Measurements from ENCODE around the gene ABCG1.

Gene ABCG1

DNA sequence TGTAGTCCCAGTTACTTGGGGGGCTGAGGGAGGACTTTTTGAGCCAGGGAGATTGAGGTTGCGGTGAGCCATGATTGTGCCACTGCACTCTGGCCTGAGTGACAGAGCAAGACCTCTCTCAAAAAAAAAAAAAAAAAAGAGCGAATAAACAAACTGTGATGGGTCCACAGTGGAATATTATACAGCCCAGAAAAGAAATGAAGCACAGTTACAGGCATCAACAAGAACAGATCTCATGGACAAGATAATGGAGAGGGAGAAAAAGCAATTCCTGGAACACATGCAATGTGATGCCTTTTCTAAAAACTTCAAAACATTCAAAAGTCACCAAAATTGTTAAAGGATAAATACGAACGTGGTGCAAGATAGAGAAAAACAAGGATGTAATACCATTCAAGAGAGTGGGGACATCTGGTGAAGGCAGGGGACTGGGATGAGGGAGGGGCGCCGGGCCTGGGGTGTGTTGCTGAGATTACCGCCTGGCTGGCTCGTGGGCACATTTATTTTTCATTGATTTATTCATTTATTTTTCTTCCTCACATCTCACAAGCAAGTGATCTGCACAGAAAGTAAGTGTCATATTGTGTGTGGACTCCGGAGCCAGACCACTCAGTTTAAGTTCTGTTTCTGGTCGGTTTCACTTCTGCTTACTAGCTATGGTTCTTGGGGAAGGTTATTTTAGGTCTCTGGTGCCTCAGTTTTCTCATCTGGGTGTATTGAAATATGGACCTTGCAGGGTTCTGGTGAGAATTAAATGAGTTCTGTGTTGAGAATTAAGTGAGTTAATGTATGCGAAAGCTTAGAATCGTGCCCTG, 30.1 kb downstream of the ABCG1 start:
- DNase-seq (ENCODE audit: extremely low read depth, insufficient read length): peak; percentile 70
- Histone ChIP-seq H3K4me3 (replicated peaks; ENCODE audit: low read depth, low read length) (no peak overlapping the region), H3K36me3 (ENCODE audit: control insufficient read depth, insufficient read depth, low read length) (no peaks in the 10 kb centered on the region), H3K27me3 (replicated peaks; ENCODE audit: control insufficient read depth, insufficient read depth, low read length) (peaks cover 3% of the 10 kb centered on the region; the same call in 1 of the 2 replicates)
- TF ChIP-seq, protein P1, sequence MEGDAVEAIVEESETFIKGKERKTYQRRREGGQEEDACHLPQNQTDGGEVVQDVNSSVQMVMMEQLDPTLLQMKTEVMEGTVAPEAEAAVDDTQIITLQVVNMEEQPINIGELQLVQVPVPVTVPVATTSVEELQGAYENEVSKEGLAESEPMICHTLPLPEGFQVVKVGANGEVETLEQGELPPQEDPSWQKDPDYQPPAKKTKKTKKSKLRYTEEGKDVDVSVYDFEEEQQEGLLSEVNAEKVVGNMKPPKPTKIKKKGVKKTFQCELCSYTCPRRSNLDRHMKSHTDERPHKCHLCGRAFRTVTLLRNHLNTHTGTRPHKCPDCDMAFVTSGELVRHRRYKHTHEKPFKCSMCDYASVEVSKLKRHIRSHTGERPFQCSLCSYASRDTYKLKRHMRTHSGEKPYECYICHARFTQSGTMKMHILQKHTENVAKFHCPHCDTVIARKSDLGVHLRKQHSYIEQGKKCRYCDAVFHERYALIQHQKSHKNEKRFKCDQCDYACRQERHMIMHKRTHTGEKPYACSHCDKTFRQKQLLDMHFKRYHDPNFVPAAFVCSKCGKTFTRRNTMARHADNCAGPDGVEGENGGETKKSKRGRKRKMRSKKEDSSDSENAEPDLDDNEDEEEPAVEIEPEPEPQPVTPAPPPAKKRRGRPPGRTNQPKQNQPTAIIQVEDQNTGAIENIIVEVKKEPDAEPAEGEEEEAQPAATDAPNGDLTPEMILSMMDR (IDR thresholded peaks at IDR 0.05; ENCODE audit: insufficient read depth, low read length, poor library complexity, severe bottlenecking): no peak

DNA sequence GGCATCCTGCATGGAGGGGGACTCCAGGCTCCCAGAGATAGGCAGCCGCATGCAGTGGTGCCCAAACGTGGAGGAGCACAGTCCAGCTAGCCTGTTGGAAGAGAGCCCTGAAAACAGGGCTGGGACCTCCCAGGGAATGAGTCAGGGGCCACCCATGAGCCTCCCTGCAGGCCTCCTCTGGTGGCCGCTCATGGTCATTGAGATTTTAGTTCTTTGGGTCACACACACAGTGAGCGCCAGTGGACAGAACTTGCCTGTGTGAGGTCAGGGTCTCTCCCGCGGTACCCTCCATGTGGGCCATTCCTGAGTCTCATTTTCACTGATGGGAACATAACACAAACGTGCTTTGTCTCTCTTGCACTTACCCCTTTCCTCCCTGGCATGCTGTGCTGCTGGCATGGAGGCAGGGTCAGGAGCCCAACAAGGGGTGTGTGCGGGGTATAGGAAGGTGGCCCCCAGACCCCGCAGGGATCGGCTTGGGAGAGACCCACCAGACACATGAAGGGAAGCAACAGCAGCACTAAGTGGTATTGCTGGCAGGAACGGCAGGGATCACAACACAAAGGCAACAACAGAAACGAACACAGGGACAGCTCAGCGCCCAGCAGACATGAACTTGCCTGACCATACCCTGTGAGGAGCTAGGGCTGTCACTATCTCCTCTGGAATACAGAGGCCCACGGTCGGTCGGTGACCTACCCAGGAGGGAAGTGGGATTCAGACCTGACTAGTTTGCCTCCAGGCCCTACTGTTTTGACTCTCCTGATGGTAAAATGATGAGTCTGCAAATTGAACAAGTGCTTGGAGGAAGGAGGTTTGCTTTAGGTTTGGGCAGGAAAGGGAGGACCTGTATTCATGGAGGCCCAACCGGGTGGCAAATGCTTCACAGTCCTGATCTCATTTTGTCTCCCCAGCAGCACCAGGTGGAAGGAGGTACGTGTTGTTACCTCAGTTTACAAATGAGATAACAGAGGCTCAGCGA, 31.8 kb downstream of the ABCG1 start:
- H3K36me3 ChIP-seq (ENCODE audit: control insufficient read depth, insufficient read depth, low read length): no peaks in the 10 kb centered on the region
- H3K4me3 ChIP-seq (replicated peaks; ENCODE audit: low read depth, low read length): no peak overlapping the region
- H3K27me3 ChIP-seq (replicated peaks; ENCODE audit: control insufficient read depth, insufficient read depth, low read length): peaks cover 3% of the 10 kb centered on the region; the same call in 1 of the 2 replicates
- DNase-seq (ENCODE audit: extremely low read depth, insufficient read length): no peak
- TF ChIP-seq, protein P1 (IDR thresholded peaks at IDR 0.05; ENCODE audit: insufficient read depth, low read length, poor library complexity, severe bottlenecking): no peak

DNA sequence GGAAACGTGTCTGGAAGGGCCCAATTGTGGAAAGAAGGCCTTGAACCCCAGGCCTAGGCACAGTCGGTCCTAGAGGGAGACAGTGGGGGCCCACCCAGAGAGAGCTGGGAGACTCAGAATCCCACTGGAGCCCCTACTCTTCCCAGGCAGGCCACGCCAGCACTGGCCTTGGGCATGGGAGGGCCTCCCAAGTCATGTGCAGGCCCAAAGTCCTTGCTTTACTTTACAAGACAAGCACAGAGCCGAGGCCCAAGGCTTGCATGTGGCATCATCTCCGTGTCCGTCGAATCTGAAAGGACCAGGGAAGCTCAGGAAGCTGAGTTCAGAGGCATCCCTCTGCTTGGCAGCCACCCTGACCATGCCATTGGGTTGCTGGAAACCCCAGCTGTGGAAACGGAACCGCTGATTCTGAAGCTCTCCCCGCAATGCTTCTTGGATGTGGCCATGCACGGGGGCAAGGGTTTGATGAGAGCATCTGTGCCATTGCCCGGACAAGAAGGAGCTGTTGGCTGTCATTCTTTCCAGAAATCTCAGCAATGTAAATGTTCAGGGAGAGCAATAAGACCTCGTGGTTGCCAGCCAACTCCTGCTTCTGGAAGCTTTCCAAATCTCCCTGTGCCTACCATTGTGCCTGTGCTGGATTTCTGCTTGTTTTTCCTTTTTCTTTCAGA, 32.8 kb downstream of the ABCG1 start:
- Histone ChIP-seq H3K4me3 (replicated peaks; ENCODE audit: low read depth, low read length) (no peak overlapping the region), H3K27me3 (replicated peaks; ENCODE audit: control insufficient read depth, insufficient read depth, low read length) (peaks cover 3% of the 10 kb centered on the region; the same call in 1 of the 2 replicates), H3K36me3 (ENCODE audit: control insufficient read depth, insufficient read depth, low read length) (no peaks in the 10 kb centered on the region)
- no peak for DNase-seq (ENCODE audit: extremely low read depth, insufficient read length)
- TF ChIP-seq, protein P1 (IDR thresholded peaks at IDR 0.05; ENCODE audit: insufficient read depth, low read length, poor library complexity, severe bottlenecking): no peak

DNA sequence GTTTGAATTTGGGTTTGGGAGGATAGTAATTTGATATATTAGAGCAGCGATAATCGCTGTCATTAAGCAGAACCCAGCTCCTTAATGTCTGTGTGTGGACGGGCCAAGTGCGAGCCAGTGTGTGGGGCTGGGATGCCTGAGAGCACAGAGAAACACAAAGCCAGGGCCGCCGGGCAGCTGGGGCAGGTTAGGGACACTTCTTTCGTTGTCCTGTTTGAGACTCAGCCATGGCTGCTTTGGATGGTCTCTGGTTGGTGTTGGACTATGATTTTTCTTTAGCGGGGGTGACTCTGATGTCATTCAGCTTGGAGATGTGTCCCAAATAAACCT, 33.4 kb downstream of the ABCG1 start:
- no peaks in the 10 kb centered on the region for H3K36me3 ChIP-seq (ENCODE audit: control insufficient read depth, insufficient read depth, low read length)
- no peak for DNase-seq (ENCODE audit: extremely low read depth, insufficient read length)
- TF ChIP-seq, protein P1 (IDR thresholded peaks at IDR 0.05; ENCODE audit: insufficient read depth, low read length, poor library complexity, severe bottlenecking): no peak
- H3K4me3 ChIP-seq (replicated peaks; ENCODE audit: low read depth, low read length): no peak overlapping the region
- peaks cover 3% of the 10 kb centered on the region; the same call in 1 of the 2 replicates for H3K27me3 ChIP-seq (replicated peaks; ENCODE audit: control insufficient read depth, insufficient read depth, low read length)

DNA sequence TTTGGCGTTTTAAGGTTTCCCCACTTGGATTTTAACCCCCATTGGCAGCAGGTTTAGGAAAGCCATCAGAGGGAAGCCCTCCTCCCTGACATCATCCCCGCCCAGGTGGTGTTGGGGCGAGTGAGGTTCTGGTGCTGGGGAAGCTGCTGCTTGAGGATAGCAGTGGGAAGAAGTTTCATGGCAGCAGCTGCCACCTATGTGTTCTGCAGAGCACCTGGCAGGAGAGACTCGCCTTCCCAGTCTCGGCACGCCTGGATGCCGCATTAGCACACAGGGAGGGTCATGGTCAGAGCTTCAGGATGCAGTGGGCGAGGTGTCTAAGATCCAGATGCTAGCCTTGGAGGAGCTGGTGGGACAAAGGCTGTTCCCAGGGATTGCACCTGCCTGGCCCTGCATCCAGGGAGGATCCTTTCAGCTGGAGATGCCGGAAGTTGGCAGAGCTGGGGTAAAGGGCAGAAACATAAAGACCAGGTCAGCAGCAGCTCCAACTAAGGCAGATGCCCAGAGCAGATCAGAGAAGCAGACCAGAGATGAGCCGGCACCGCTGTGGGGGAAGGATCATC, 33.9 kb downstream of the ABCG1 start:
- H3K4me3 ChIP-seq (replicated peaks; ENCODE audit: low read depth, low read length): no peak overlapping the region
- DNase-seq (ENCODE audit: extremely low read depth, insufficient read length): no peak
- no peaks in the 10 kb centered on the region for H3K36me3 ChIP-seq (ENCODE audit: control insufficient read depth, insufficient read depth, low read length)
- TF ChIP-seq, protein P1 (IDR thresholded peaks at IDR 0.05; ENCODE audit: insufficient read depth, low read length, poor library complexity, severe bottlenecking): no peak
- 0 out of 2 replicates have a peak, but pooled peaks cover 1% of the 10 kb centered on the region for H3K27me3 ChIP-seq (replicated peaks; ENCODE audit: control insufficient read depth, insufficient read depth, low read length)

Data from GM06990 (cell line).